HG03045 (cell line): ENCODE measurements around the gene GTF3A.
A peak's percentile ranks its signal among the peaks of the same experiment; 100 is the strongest.
"Not testable (repeated sequence)": the region's sequence is repeated elsewhere in the genome, so short reads cannot be mapped to it uniquely, and the experiment has no call there.

Experiments
- ATAC-seq: cut with Tn5 transposase; IDR thresholded peaks from one replicate; pipeline ENCODE4 v1.9.1; 2021; ENCODE audit warnings: mild to moderate bottlenecking, moderate library complexity; ENCODE audit not compliant: unreplicated experiment

The GTF3A gene

GRCh38 chr13:27424246-27425157 lies at the start of gene GTF3A:
GTF3A (plus strand) TSS chr13:27424619.
- ATAC-seq: peak; percentile 76

- ATAC-seq: peak; percentile 77
These were observed 49.8 kb upstream of the GTF3A start for GRCh38 chr13:27374650-27375049.

- ATAC-seq: no peak
These were observed 48.6 kb upstream of the GTF3A start for GRCh38 chr13:27375686-27376326.

GRCh38 chr13:27379126-27379525 lies 45.3 kb upstream of the GTF3A start:
- no peak for ATAC-seq

- ATAC-seq: no peak
These were observed 44.5 kb upstream of the GTF3A start for GRCh38 chr13:27379694-27380641.

GRCh38 chr13:27381601-27382000 lies 42.8 kb upstream of the GTF3A start:
- ATAC-seq: no peak

- no peak for ATAC-seq
These were observed 41.1 kb upstream of the GTF3A start for GRCh38 chr13:27383104-27383921.

- ATAC-seq: no peak
These were observed 40.1 kb upstream of the GTF3A start for GRCh38 chr13:27384285-27384684.

GRCh38 chr13:27388241-27388640 lies 36.2 kb upstream of the GTF3A start:
- ATAC-seq: no peak

- no peak for ATAC-seq
These were observed 34.5 kb upstream of the GTF3A start for GRCh38 chr13:27389891-27390290.

- ATAC-seq: no peak
These were observed 32.9 kb upstream of the GTF3A start for GRCh38 chr13:27391471-27391870.

- no peak for ATAC-seq
These were observed 31.3 kb upstream of the GTF3A start for GRCh38 chr13:27393101-27393500.

- ATAC-seq: no peak
These were observed 29.4 kb upstream of the GTF3A start for GRCh38 chr13:27395007-27395510.

GRCh38 chr13:27396252-27396846 lies 28.1 kb upstream of the GTF3A start:
- no peak for ATAC-seq

- ATAC-seq: no peak
These were observed 26.1 kb upstream of the GTF3A start for GRCh38 chr13:27398360-27398759.

- ATAC-seq: not testable (repeated sequence)
These were observed 24.0 kb upstream of the GTF3A start for GRCh38 chr13:27400405-27400804.

- ATAC-seq: no peak
These were observed 23.2 kb upstream of the GTF3A start for GRCh38 chr13:27401210-27401609.

- no peak for ATAC-seq
These were observed 21.2 kb upstream of the GTF3A start for GRCh38 chr13:27403203-27403678.

GRCh38 chr13:27403727-27404385 lies 20.6 kb upstream of the GTF3A start:
- ATAC-seq: no peak
